B cell (primary cell): ENCODE data around the gene YPEL5. TPM values are rescaled to one million over a fixed set of nuclear protein-coding genes. Genes with fewer than 3 reads are reported as not detected.

Experiments used
- ATAC-seq: fragments of 200-7000 bp; cut with Tn5 transposase; one replicate; pipeline ENCODE4 v1.10.0; 2021; ENCODE audit warnings: low read depth, mild to moderate bottlenecking, moderate number of reproducible peaks, moderate library complexity
- CTCF ChIA-PET: fragments of 350-600 bp; sonication (Branson Sonifier 250); formaldehyde crosslinking; loops from one replicate; lab custom pipeline; 2021; ENCODE audit warnings: antibody characterized with exemption, inconsistent platforms; lab: Charles Lee
- POLR2A ChIA-PET: fragments of 350-600 bp; sonication (Branson Sonifier 250); formaldehyde crosslinking; loops from one replicate; lab custom pipeline; 2021; ENCODE audit warnings: antibody characterized with exemption; lab: Charles Lee
- DNase-seq: peaks from one replicate; pipeline ENCODE4 v3.0.0; 2013
- H2AFZ ChIP-seq: 2 replicates; pipeline ENCODE4 v1.6.1; 2012; ENCODE audit warnings: mild to moderate bottlenecking, low read depth, low read length; ENCODE audit not compliant: insufficient read depth, poor library complexity, severe bottlenecking
- H3K27ac ChIP-seq, 2 donors: 1 replicate in 1 of 2; 2 replicates in 1 of 2; pipeline ENCODE4 v1.5.1; 2012 to 2013; ENCODE audit warnings: low read length in 2 of 2, mild to moderate bottlenecking in 2 of 2, moderate library complexity in 1 of 2
- H3K27me3 ChIP-seq, 4 experiments: fragments of 200-600 bp in 1 of 4; sonication (generic) in 1 of 4; replicated peaks in 1 of 4; 1 replicate in 2 of 4; 2 replicates in 2 of 4; pipeline versions ENCODE4 v1.6.1 to v1.7.0; 2013 to 2016; ENCODE audit warnings: low read length in 3 of 4, mild to moderate bottlenecking in 2 of 4, mixed read lengths in 1 of 4, moderate library complexity in 1 of 4; ENCODE audit not compliant: insufficient read depth in 4 of 4, control insufficient read depth in 3 of 4; ENCODE audit errors: control extremely low read depth in 1 of 4
- H3K36me3 ChIP-seq, 2 experiments: replicated peaks in 1 of 2; 1 replicate in 1 of 2; 2 replicates in 1 of 2; pipeline versions ENCODE4 v1.6.1 to v1.7.1; 2013; ENCODE audit warnings: low read length in 1 of 2; ENCODE audit not compliant: insufficient read depth in 2 of 2, control insufficient read depth in 1 of 2; ENCODE audit errors: control extremely low read depth in 1 of 2, extremely low read depth in 1 of 2
- H3K4me1 ChIP-seq, 2 donors: fragments of 200-600 bp in 1 of 2; sonication (generic) in 1 of 2; 1 replicate in 1 of 2; 2 replicates in 1 of 2; pipeline versions ENCODE4 v1.5.1 to v1.6.1; 2013 to 2017; ENCODE audit warnings: low read length in 2 of 2; ENCODE audit not compliant: control insufficient read depth in 2 of 2, insufficient read depth in 2 of 2
- H3K4me2 ChIP-seq: replicated peaks from 2 replicates; pipeline ENCODE3; 2012; ENCODE audit warnings: mild to moderate bottlenecking, low read depth, low read length; ENCODE audit not compliant: poor library complexity, severe bottlenecking
- H3K4me3 ChIP-seq, 5 experiments: fragments of 200-600 bp in 1 of 5; sonication (generic) in 1 of 5; 1 replicate in 3 of 5; 2 replicates in 2 of 5; pipeline versions ENCODE4 v1.5.1 to v1.7.0; 2011 to 2016; ENCODE audit warnings: low read length in 4 of 5, mild to moderate bottlenecking in 4 of 5, low read depth in 2 of 5, control low read depth in 1 of 5, moderate library complexity in 1 of 5; ENCODE audit not compliant: insufficient read depth in 1 of 5; ENCODE audit errors: control extremely low read depth in 1 of 5, extremely low read depth in 1 of 5
- H3K79me2 ChIP-seq: fragments of 200-600 bp; sonication (generic); one replicate; pipeline ENCODE4 v1.6.0; 2016; ENCODE audit warnings: low read length; ENCODE audit not compliant: control insufficient read depth, insufficient read depth
- H3K9ac ChIP-seq: fragments of 200-600 bp; sonication (generic); 2 replicates; pipeline ENCODE4 v1.6.1; 2017; ENCODE audit warnings: mild to moderate bottlenecking, low read length, moderate library complexity
- H3K9me3 ChIP-seq, 3 donors: one replicate each; pipeline versions ENCODE4 v1.6.1 to v1.7.1; 2013; ENCODE audit warnings: low read length in 2 of 3; ENCODE audit not compliant: control insufficient read depth in 2 of 3, insufficient read depth in 1 of 3; ENCODE audit errors: control extremely low read depth in 1 of 3
- H4K20me1 ChIP-seq: 2 replicates; pipeline ENCODE4 v1.6.0; 2012; ENCODE audit warnings: mild to moderate bottlenecking, low read length; ENCODE audit not compliant: insufficient read depth, control insufficient read depth, poor library complexity, severe bottlenecking
- H3K27ac Mint-ChIP-seq: one replicate; pipeline ENCODE4 v1.8.0; 2021; ENCODE audit warnings: mixed read lengths
- H3K27me3 Mint-ChIP-seq: one replicate; pipeline ENCODE4 v1.8.0; 2021; ENCODE audit warnings: mixed read lengths
- H3K4me1 Mint-ChIP-seq: one replicate; pipeline ENCODE4 v1.8.0; 2021; ENCODE audit warnings: mixed read lengths
- H3K4me3 Mint-ChIP-seq: one replicate; pipeline ENCODE4 v1.8.0; 2021; ENCODE audit warnings: mixed read lengths
- H3K9me3 Mint-ChIP-seq: one replicate; pipeline ENCODE4 v1.8.0; 2022; ENCODE audit warnings: mixed read lengths; ENCODE audit not compliant: insufficient read depth
- EZH2 ChIP-seq: IDR thresholded peaks from 2 replicates; pipeline ENCODE4 v1.6.1; 2012; ENCODE audit warnings: borderline replicate concordance, low read depth, mild to moderate bottlenecking, moderate library complexity, low read length; ENCODE audit not compliant: insufficient read depth, poor library complexity, severe bottlenecking
- WGBS: methylation state at CpG from one replicate; pipeline ENCODE4 v1.1.5; 2013; ENCODE audit warnings: missing lambda C conversion rate; ENCODE audit not compliant: insufficient coverage; 5-methylcytosine and 5-hydroxymethylcytosine counted together
- intact Hi-C: fragments of 100-400 bp; cut with micrococcal nuclease; formaldehyde crosslinking; loops from one replicate; pipeline ENCODE4 v1.10.0; 2022
- polyA plus RNA-seq: library from polyadenylated mRNA; depleted of rRNA; stranded (reverse); fragments of >200 nt; gene quantifications from 2 replicates; pipeline ENCODE4 v1.2.3, GENCODE V29; 2012
- total RNA-seq, 2 donors: library from RNA; stranded (reverse); fragments of 120-200 nt in 1 of 2; gene quantifications; 1 replicate in 1 of 2; 2 replicates in 1 of 2; pipeline versions ENCODE4 v1.2.3 to v1.2.4, GENCODE V29; 2013 to 2022
- TF ChIP-seq, protein P1 (sequence below): fragments of 200-600 bp; IDR thresholded peaks from one replicate; pipeline ENCODE4 v1.8.0; 2022; ENCODE audit warnings: antibody characterized with exemption, mild to moderate bottlenecking

YPEL5 gene
- total and polyA plus RNA-seq, 2 donors (not counting 1 experiment from before 2014, with no cell fraction given): 117 to 426 TPM

- Histone ChIP-seq H3K4me1 (peaks cover 9 to 13% of the 10 kb centered on the region in 2 donors), H3K79me2 (no peaks in the 10 kb centered on the region), H2AFZ (no peak overlapping the region), H3K27me3 (no peaks in the 10 kb centered on the region), H3K9me3 (no peaks in the 10 kb centered on the region), H3K27ac (no peak overlapping the region), H3K9ac (no peak overlapping the region), H3K4me3 (no peak overlapping the region), H3K4me2 (no peak overlapping the region), H3K36me3 (no peaks in the 10 kb centered on the region), H4K20me1 (no peaks in the 10 kb centered on the region)
- Mint-ChIP-seq H3K4me3 (no peak overlapping the region), H3K27ac (no peak overlapping the region), H3K9me3 (no peaks in the 10 kb centered on the region), H3K27me3 (no peaks in the 10 kb centered on the region), H3K4me1 (peaks cover 10% of the 10 kb centered on the region)
- ChIA-PET POLR2A (no interaction called here), CTCF (interaction anchor here (0.8 to 6.8 kb wide), 6 partner anchors 39 to 1129 kb away, joined by 3 to 116 read pairs (median 6); no protein-coding TSS in a partner anchor)
- TF ChIP-seq, protein P1, sequence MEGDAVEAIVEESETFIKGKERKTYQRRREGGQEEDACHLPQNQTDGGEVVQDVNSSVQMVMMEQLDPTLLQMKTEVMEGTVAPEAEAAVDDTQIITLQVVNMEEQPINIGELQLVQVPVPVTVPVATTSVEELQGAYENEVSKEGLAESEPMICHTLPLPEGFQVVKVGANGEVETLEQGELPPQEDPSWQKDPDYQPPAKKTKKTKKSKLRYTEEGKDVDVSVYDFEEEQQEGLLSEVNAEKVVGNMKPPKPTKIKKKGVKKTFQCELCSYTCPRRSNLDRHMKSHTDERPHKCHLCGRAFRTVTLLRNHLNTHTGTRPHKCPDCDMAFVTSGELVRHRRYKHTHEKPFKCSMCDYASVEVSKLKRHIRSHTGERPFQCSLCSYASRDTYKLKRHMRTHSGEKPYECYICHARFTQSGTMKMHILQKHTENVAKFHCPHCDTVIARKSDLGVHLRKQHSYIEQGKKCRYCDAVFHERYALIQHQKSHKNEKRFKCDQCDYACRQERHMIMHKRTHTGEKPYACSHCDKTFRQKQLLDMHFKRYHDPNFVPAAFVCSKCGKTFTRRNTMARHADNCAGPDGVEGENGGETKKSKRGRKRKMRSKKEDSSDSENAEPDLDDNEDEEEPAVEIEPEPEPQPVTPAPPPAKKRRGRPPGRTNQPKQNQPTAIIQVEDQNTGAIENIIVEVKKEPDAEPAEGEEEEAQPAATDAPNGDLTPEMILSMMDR: no peak
- no peak for TF ChIP-seq EZH2
- intact Hi-C loops: no loop called here
- 100% methylated on average over 3 of the region's 4 CpGs for WGBS
- no peak for DNase-seq
- ATAC-seq: no peak
Observed at GRCh38 chr2:30204281-30204680, 57.5 kb downstream of the YPEL5 start.

GRCh38 chr2:30205456-30205855 is 58.6 kb downstream of the YPEL5 start:
- WGBS: no CpG with 5 or more reads among the region's 1 CpG
- TF ChIP-seq EZH2: no peak
- TF ChIP-seq, protein P1: no peak
- Mint-ChIP-seq H3K4me1 (peaks cover 16% of the 10 kb centered on the region), H3K4me3 (no peak overlapping the region), H3K9me3 (no peaks in the 10 kb centered on the region), H3K27me3 (no peaks in the 10 kb centered on the region), H3K27ac (no peak overlapping the region)
- Histone ChIP-seq H3K9me3 (no peaks in the 10 kb centered on the region), H3K4me1 (peaks cover 9 to 18% of the 10 kb centered on the region in 2 donors), H3K79me2 (no peaks in the 10 kb centered on the region), H3K36me3 (no peaks in the 10 kb centered on the region), H3K4me2 (no peak overlapping the region), H3K4me3 (no peak overlapping the region), H3K27ac (no peak overlapping the region), H4K20me1 (no peaks in the 10 kb centered on the region), H3K27me3 (no peaks in the 10 kb centered on the region), H2AFZ (no peak overlapping the region), H3K9ac (no peak overlapping the region)
- no peak for DNase-seq
- ATAC-seq: no peak
- ChIA-PET CTCF (interaction anchor here (1.5 to 6.8 kb wide), 3 partner anchors 40 to 505 kb away, joined by 8 to 116 read pairs (median 24); no protein-coding TSS in a partner anchor), POLR2A (no interaction called here)
- intact Hi-C loops: no loop called here
